ENCODE data around the gene SLC35D2. TPM values are rescaled to one million over a fixed set of nuclear protein-coding genes. Genes with fewer than 3 reads are reported as not detected.

The SLC35D2 gene
- total RNA-seq, 1 experiment from 2014 or later = 19.0 TPM

DNA sequence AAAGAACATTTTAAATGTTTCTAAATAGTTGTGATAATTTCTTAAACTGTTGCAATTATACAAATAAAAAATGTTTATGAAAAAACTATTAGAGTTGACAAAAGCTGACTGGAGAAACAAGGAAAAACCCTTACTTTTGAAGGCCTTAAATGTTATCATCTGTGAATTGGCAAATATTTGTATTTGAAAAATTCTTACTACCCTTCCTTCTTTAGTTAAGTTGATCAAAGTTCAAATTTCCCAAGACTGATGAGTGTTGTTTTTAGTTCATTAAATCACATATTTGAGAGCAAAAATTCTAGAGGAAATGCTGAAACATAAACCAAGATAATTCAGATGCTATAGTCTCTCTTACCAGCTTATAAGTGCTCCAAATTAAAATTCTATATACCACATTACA, 2.6 kb upstream of the SLC35D2 start:
- H3K4ac ChIP-seq (ENCODE audit: low read depth, low read length) = no peak overlapping the region
- no peak overlapping the region for H3K4me2 ChIP-seq (ENCODE audit: insufficient read depth, insufficient read length, low read length)
- no peak overlapping the region for H2AFZ ChIP-seq (ENCODE audit: low read length)

More for the DNA sequence above, 2.6 kb upstream of the SLC35D2 start:
- H3K23me2 ChIP-seq (ENCODE audit: insufficient read length, low read depth, low read length, poor library complexity, severe bottlenecking) = peaks cover 7% of the 10 kb centered on the region
- H3K79me1 ChIP-seq (ENCODE audit: insufficient read depth, low read depth, low read length, poor library complexity, severe bottlenecking) = no peaks in the 10 kb centered on the region
- H3K27ac ChIP-seq (ENCODE audit: insufficient read length, low read depth, low read length) = no peak overlapping the region
- no peak overlapping the region for H2BK15ac ChIP-seq (ENCODE audit: low read depth, low read length)
- H3K27me3 ChIP-seq (ENCODE audit: insufficient read depth, low read length) = no peaks in the 10 kb centered on the region
- H4K20me1 ChIP-seq (ENCODE audit: control insufficient read depth, insufficient read depth, insufficient read length) = no peaks in the 10 kb centered on the region
- Mint-ChIP-seq H3K4me3 (no peak overlapping the region), H3K9me3 (no peaks in the 10 kb centered on the region), H3K27ac (no peak overlapping the region), H3K27me3 (ENCODE audit: low read depth) (no peaks in the 10 kb centered on the region), H3K4me1 (peaks cover 10 to 19% of the 10 kb centered on the region in 2 experiments), H3K36me3 (ENCODE audit: insufficient read depth in 1 of 3, low read depth in 3 of 3) (peaks cover 9 to 38% (median 24%) of the 10 kb centered on the region in 3 experiments)
- no peaks in the 10 kb centered on the region for H3K79me2 ChIP-seq (ENCODE audit: insufficient read depth, low read length)
- no peak overlapping the region for H4K8ac ChIP-seq (replicated peaks; ENCODE audit: insufficient read length, low read depth, low read length)
- H4K91ac ChIP-seq (ENCODE audit: insufficient read length, low read depth, low read length) = no peak overlapping the region
- no peak for DNase-seq
- H3K4me1 ChIP-seq (ENCODE audit: insufficient read depth, low read length) = no peaks in the 10 kb centered on the region; the same call in 1 of the 2 replicates
- no peak overlapping the region for H3K9ac ChIP-seq (ENCODE audit: extremely low read depth, insufficient read length, low read length)
- H2BK20ac ChIP-seq (ENCODE audit: low read depth, low read length, poor library complexity, severe bottlenecking) = no peak overlapping the region
- no peak overlapping the region for H3K23ac ChIP-seq (ENCODE audit: insufficient read length, low read depth, low read length)
- H3K14ac ChIP-seq (ENCODE audit: insufficient read depth, low read length) = no peak overlapping the region
- H2AK5ac ChIP-seq (ENCODE audit: insufficient read length, low read length) = no peak overlapping the region
- no peak overlapping the region for H2BK5ac ChIP-seq (ENCODE audit: insufficient read length, low read length)
- TF ChIP-seq, protein P1, sequence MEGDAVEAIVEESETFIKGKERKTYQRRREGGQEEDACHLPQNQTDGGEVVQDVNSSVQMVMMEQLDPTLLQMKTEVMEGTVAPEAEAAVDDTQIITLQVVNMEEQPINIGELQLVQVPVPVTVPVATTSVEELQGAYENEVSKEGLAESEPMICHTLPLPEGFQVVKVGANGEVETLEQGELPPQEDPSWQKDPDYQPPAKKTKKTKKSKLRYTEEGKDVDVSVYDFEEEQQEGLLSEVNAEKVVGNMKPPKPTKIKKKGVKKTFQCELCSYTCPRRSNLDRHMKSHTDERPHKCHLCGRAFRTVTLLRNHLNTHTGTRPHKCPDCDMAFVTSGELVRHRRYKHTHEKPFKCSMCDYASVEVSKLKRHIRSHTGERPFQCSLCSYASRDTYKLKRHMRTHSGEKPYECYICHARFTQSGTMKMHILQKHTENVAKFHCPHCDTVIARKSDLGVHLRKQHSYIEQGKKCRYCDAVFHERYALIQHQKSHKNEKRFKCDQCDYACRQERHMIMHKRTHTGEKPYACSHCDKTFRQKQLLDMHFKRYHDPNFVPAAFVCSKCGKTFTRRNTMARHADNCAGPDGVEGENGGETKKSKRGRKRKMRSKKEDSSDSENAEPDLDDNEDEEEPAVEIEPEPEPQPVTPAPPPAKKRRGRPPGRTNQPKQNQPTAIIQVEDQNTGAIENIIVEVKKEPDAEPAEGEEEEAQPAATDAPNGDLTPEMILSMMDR (conservative IDR thresholded peaks at IDR 0.05) = no peak
- no peak overlapping the region for H2BK12ac ChIP-seq (ENCODE audit: insufficient read length, low read depth, low read length)
- H3K56ac ChIP-seq (ENCODE audit: insufficient read length, low read depth, low read length) = no peak overlapping the region
- no peak overlapping the region for H2BK120ac ChIP-seq (ENCODE audit: low read depth, low read length, poor library complexity, severe bottlenecking)
- no peaks in the 10 kb centered on the region for H3K9me3 ChIP-seq (ENCODE audit: control insufficient read depth, low read depth, low read length)
- no peak overlapping the region for H3T11ph ChIP-seq (ENCODE audit: low read length)
- no peak overlapping the region for H4K5ac ChIP-seq (ENCODE audit: insufficient read length, low read depth, low read length)
- no peak overlapping the region for H3K18ac ChIP-seq (ENCODE audit: insufficient read length, low read depth, low read length)
